Mucosa of rectum (tissue), 2 donors: ENCODE data around the gene TAL2.
"Not testable (repeated sequence)": the region's sequence is repeated elsewhere in the genome, so short reads cannot be mapped to it uniquely, and the experiment has no call there.

Experiments used
- H3K27ac ChIP-seq, 2 donors: one replicate each; pipeline ENCODE4 v1.7.0; 2013; ENCODE audit warnings: inconsistent platforms in 2 of 2, low read depth in 2 of 2, low read length in 2 of 2
- H3K27me3 ChIP-seq, 2 donors: one replicate each; pipeline ENCODE4 v1.7.0; 2013; ENCODE audit warnings: low read length in 2 of 2; ENCODE audit not compliant: control insufficient read depth in 2 of 2, insufficient read depth in 2 of 2
- H3K36me3 ChIP-seq, 2 donors: one replicate each; pipeline ENCODE4 v1.7.0; 2013; ENCODE audit warnings: low read length in 2 of 2; ENCODE audit not compliant: control insufficient read depth in 2 of 2, insufficient read depth in 2 of 2
- H3K4me1 ChIP-seq, 2 donors: one replicate each; pipeline ENCODE4 v1.7.0; 2013; ENCODE audit warnings: low read length in 2 of 2, mild to moderate bottlenecking in 1 of 2; ENCODE audit not compliant: control insufficient read depth in 2 of 2, insufficient read depth in 2 of 2
- H3K4me3 ChIP-seq, 2 donors: one replicate each; pipeline ENCODE4 v1.7.0; 2013; ENCODE audit warnings: low read length in 2 of 2
- H3K9ac ChIP-seq, 2 donors: one replicate each; pipeline ENCODE4 v1.7.0; 2013; ENCODE audit warnings: low read length in 2 of 2, low read depth in 1 of 2, mild to moderate bottlenecking in 1 of 2
- H3K9me3 ChIP-seq, 2 donors: one replicate each; pipeline ENCODE4 v1.7.0; 2013; ENCODE audit warnings: low read length in 2 of 2; ENCODE audit not compliant: control insufficient read depth in 2 of 2
- donor health status: healthy.
- donor health status: Normal muscosa, but diverticular disease.

TAL2 gene

GRCh38 chr9:105703638-105704037, 41.4 kb downstream of the TAL2 start:
- not testable (repeated sequence) for H3K4me3 ChIP-seq, H3K36me3 ChIP-seq, H3K27ac ChIP-seq, H3K9ac ChIP-seq, H3K9me3 ChIP-seq, H3K27me3 ChIP-seq, H3K4me1 ChIP-seq

- H3K27me3 ChIP-seq, result no peaks in the 10 kb centered on the region
- no peaks in the 10 kb centered on the region for H3K9me3 ChIP-seq
- peaks cover 4 to 7% of the 10 kb centered on the region in 2 donors for H3K36me3 ChIP-seq
- no peak overlapping the region for H3K9ac ChIP-seq
- no peak overlapping the region for H3K27ac ChIP-seq
- H3K4me1 ChIP-seq, result no peaks in the 10 kb centered on the region
- H3K4me3 ChIP-seq, result no peak overlapping the region
Observed at GRCh38 chr9:105706156-105706555, 43.9 kb downstream of the TAL2 start.

GRCh38 chr9:105708405-105708804, 46.1 kb downstream of the TAL2 start:
- no peaks in the 10 kb centered on the region for H3K9me3 ChIP-seq
- no peak overlapping the region for H3K4me3 ChIP-seq
- no peaks in the 10 kb centered on the region for H3K4me1 ChIP-seq
- no peak overlapping the region for H3K27ac ChIP-seq
- peaks cover 4 to 7% of the 10 kb centered on the region in 2 donors for H3K36me3 ChIP-seq
- H3K9ac ChIP-seq, result no peak overlapping the region
- no peaks in the 10 kb centered on the region for H3K27me3 ChIP-seq

- Histone ChIP-seq H3K27ac (no peak overlapping the region), H3K27me3 (no peaks in the 10 kb centered on the region), H3K36me3 (peaks cover 4 to 6% of the 10 kb centered on the region in 2 donors), H3K9ac (no peak overlapping the region), H3K9me3 (no peaks in the 10 kb centered on the region), H3K4me3 (no peak overlapping the region), H3K4me1 (no peaks in the 10 kb centered on the region)
Observed at GRCh38 chr9:105710638-105711037, 48.4 kb downstream of the TAL2 start.

- Histone ChIP-seq H3K9me3 (no peaks in the 10 kb centered on the region), H3K36me3 (peaks cover 4 to 6% of the 10 kb centered on the region in 2 donors), H3K4me1 (no peaks in the 10 kb centered on the region), H3K27ac (no peak overlapping the region), H3K27me3 (no peaks in the 10 kb centered on the region), H3K4me3 (no peak overlapping the region), H3K9ac (no peak overlapping the region)
Observed at GRCh38 chr9:105711867-105712266, 49.6 kb downstream of the TAL2 start.

GRCh38 chr9:105712297-105712696, 50.0 kb downstream of the TAL2 start:
- no peaks in the 10 kb centered on the region for H3K4me1 ChIP-seq
- no peak overlapping the region for H3K27ac ChIP-seq
- no peaks in the 10 kb centered on the region for H3K27me3 ChIP-seq
- H3K4me3 ChIP-seq, result no peak overlapping the region
- no peaks in the 10 kb centered on the region for H3K9me3 ChIP-seq
- peaks cover 4 to 6% of the 10 kb centered on the region in 2 donors for H3K36me3 ChIP-seq
- no peak overlapping the region for H3K9ac ChIP-seq
